IMR-90 (cell line): ENCODE measurements around the gene HUNK.
"Not testable (repeated sequence)": the region's sequence is repeated elsewhere in the genome, so short reads cannot be mapped to it uniquely, and the experiment has no call there.

Experiments
- POLR2A ChIP-seq: IDR thresholded peaks from 2 replicates; pipeline ENCODE4 v1.6.1; 2012; ENCODE audit warnings: mild to moderate bottlenecking, low read depth, low read length
- SMC3 ChIP-seq: fragments of 150-350 bp; IDR thresholded peaks from 2 replicates; pipeline ENCODE4 v1.6.1; 2016; ENCODE audit warnings: low read depth, mild to moderate bottlenecking, antibody characterized with exemption, low read length, moderate library complexity
- TF ChIP-seq, protein P1 (sequence below): conservative IDR thresholded peaks from 2 replicates; pipeline ENCODE4 v1.5.1; 2012; ENCODE audit warnings: mild to moderate bottlenecking, low read depth, low read length, improper control_type of control experiment
- TF ChIP-seq, protein P2 (sequence below): fragments of 150-350 bp; IDR thresholded peaks from 2 replicates; pipeline ENCODE4 v1.6.1; 2017; ENCODE audit warnings: mild to moderate bottlenecking, antibody characterized with exemption, low read length, low read depth

DNA sequence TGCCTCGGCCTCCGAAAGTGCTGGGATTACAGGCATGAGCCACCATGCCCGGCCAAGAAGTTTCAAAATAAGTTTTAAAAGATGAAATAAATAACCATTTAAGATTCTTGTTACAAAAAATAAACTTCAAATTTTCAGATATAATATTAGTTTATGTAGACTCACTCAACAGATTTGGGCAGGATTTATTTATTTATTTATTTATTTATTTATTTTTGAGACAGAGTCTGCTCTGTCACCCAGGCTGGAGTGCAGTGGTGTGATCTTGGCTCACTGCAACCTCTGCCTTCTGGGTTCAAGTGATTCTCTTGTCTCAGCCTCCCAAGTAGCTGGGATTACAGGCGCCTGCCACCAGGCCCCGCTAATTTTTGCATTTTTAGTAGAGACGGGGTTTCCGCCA lies 15.2 kb upstream of the HUNK start:
- not testable (repeated sequence) for TF ChIP-seq SMC3, POLR2A
- TF ChIP-seq, protein P1, sequence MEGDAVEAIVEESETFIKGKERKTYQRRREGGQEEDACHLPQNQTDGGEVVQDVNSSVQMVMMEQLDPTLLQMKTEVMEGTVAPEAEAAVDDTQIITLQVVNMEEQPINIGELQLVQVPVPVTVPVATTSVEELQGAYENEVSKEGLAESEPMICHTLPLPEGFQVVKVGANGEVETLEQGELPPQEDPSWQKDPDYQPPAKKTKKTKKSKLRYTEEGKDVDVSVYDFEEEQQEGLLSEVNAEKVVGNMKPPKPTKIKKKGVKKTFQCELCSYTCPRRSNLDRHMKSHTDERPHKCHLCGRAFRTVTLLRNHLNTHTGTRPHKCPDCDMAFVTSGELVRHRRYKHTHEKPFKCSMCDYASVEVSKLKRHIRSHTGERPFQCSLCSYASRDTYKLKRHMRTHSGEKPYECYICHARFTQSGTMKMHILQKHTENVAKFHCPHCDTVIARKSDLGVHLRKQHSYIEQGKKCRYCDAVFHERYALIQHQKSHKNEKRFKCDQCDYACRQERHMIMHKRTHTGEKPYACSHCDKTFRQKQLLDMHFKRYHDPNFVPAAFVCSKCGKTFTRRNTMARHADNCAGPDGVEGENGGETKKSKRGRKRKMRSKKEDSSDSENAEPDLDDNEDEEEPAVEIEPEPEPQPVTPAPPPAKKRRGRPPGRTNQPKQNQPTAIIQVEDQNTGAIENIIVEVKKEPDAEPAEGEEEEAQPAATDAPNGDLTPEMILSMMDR = not testable (repeated sequence)
- TF ChIP-seq, protein P2, sequence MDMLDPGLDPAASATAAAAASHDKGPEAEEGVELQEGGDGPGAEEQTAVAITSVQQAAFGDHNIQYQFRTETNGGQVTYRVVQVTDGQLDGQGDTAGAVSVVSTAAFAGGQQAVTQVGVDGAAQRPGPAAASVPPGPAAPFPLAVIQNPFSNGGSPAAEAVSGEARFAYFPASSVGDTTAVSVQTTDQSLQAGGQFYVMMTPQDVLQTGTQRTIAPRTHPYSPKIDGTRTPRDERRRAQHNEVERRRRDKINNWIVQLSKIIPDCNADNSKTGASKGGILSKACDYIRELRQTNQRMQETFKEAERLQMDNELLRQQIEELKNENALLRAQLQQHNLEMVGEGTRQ = not testable (repeated sequence)
